GM06990 (cell line): ENCODE data around the gene TRAPPC1.

Experiments used
- DNase-seq: peaks from one replicate; pipeline ENCODE4 v3.0.0-alpha.2; 2011; ENCODE audit not compliant: insufficient read length; ENCODE audit errors: extremely low read depth
- H3K27me3 ChIP-seq: replicated peaks from 2 replicates; pipeline ENCODE4 v1.6.0; 2011; ENCODE audit warnings: low read length; ENCODE audit not compliant: control insufficient read depth, insufficient read depth
- H3K36me3 ChIP-seq: 2 replicates; pipeline ENCODE4 v1.5.1; 2011; ENCODE audit warnings: low read length; ENCODE audit not compliant: control insufficient read depth, insufficient read depth
- H3K4me3 ChIP-seq: replicated peaks from 2 replicates; pipeline ENCODE4 v1.5.1; 2011; ENCODE audit warnings: low read depth, mild to moderate bottlenecking, control low read depth, low read length
- CTCF ChIP-seq: IDR thresholded peaks from 2 replicates; pipeline ENCODE4 v1.5.1; 2011; ENCODE audit warnings: low read length, control low read depth, mild to moderate bottlenecking, inconsistent platforms; ENCODE audit not compliant: insufficient read depth, poor library complexity, severe bottlenecking

The TRAPPC1 gene

GRCh38 chr17:7946441-7946840 is 14.7 kb upstream of the TRAPPC1 start:
- no peak for TF ChIP-seq CTCF
- peaks cover 28% of the 10 kb centered on the region for H3K36me3 ChIP-seq
- DNase-seq = no peak
- no peak overlapping the region for H3K4me3 ChIP-seq
- H3K27me3 ChIP-seq = no peaks in the 10 kb centered on the region

GRCh38 chr17:7945651-7946050 is 13.9 kb upstream of the TRAPPC1 start:
- H3K36me3 ChIP-seq = peaks cover 28% of the 10 kb centered on the region
- H3K4me3 ChIP-seq = no peak overlapping the region
- H3K27me3 ChIP-seq = no peaks in the 10 kb centered on the region
- no peak for TF ChIP-seq CTCF
- no peak for DNase-seq

GRCh38 chr17:7944326-7944725 is 12.6 kb upstream of the TRAPPC1 start:
- TF ChIP-seq CTCF = no peak
- Histone ChIP-seq H3K27me3 (no peaks in the 10 kb centered on the region), H3K4me3 (no peak overlapping the region), H3K36me3 (peaks cover 30% of the 10 kb centered on the region)
- DNase-seq = no peak

GRCh38 chr17:7943291-7943690 is 11.5 kb upstream of the TRAPPC1 start:
- TF ChIP-seq CTCF = no peak
- no peak for DNase-seq
- H3K36me3 ChIP-seq = peaks cover 25% of the 10 kb centered on the region
- no peak overlapping the region for H3K4me3 ChIP-seq
- H3K27me3 ChIP-seq = no peaks in the 10 kb centered on the region

GRCh38 chr17:7940743-7941142 is 9.0 kb upstream of the TRAPPC1 start:
- H3K36me3 ChIP-seq = peaks cover 19% of the 10 kb centered on the region
- DNase-seq = no peak
- H3K27me3 ChIP-seq = no peaks in the 10 kb centered on the region
- no peak overlapping the region for H3K4me3 ChIP-seq
- no peak for TF ChIP-seq CTCF

- TF ChIP-seq CTCF = no peak
- no peak overlapping the region for H3K4me3 ChIP-seq
- H3K27me3 ChIP-seq = no peaks in the 10 kb centered on the region
- H3K36me3 ChIP-seq = peaks cover 18% of the 10 kb centered on the region
- no peak for DNase-seq
These were observed 8.3 kb upstream of the TRAPPC1 start for GRCh38 chr17:7940034-7940433.
